Measurements from ENCODE around the gene TOR1B.

Gene TOR1B

DNA sequence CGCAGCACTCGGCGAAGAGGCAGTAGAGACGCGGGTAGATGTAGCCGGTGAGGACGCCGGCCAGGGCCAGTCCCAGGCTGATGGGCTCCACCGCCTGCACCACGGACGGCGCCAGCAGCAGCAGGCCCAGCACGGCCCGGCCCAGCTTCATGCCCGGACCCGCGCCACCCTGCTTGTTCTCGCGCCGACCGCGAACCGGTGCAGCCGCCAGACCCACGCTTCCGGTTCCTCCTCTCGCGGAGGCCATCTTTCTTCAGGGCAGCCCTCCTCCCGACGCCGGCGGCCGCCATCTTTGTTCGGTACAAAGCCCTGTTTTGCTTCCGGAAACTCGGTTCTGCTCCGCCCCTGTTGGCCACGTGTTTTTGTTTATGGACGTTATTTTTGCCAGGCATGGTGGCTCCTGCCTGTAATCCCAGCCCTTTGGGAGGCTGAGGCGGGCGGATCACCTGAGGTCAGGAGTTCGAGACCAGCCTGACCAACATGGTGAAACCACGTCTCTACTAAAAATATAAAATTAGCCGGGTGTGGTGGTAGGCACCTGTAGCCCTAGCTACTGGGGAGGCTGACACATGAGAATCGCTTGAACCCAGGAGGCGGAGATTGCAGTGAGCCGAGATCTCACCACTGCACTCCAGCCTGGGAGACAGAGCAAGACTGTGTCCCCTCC is 21.1 kb downstream of the TOR1B start, which contains the start of gene TOR1A (continued):
- TF ChIP-seq ZNF362 (tag by site-specific recombination; IDR thresholded peaks at IDR 0.05) (no peak), SP2 (tag by site-specific recombination; IDR thresholded peaks at IDR 0.05) (peak; percentile 90), ZNF404 (tag by site-specific recombination; IDR thresholded peaks at IDR 0.05) (no peak), ZNF133 (tag by site-specific recombination; IDR thresholded peaks at IDR 0.05) (no peak), ZNF529 (tag by site-specific recombination; IDR thresholded peaks at IDR 0.05; ENCODE audit: insufficient replicate concordance) (no peak), SALL2 (tag by site-specific recombination; IDR thresholded peaks at IDR 0.05; ENCODE audit: borderline replicate concordance) (no peak), ZXDB (tag by site-specific recombination; IDR thresholded peaks at IDR 0.05) (peak; percentile 91), PRDM2 (tag by site-specific recombination; IDR thresholded peaks at IDR 0.05; ENCODE audit: borderline replicate concordance) (no peak), HOXD13 (CRISPR knock-in tag; IDR thresholded peaks at IDR 0.05; ENCODE audit: borderline replicate concordance) (peak; percentile 89; the same call in 1 of the 2 replicates), ZNF112 (tag by site-specific recombination; IDR thresholded peaks at IDR 0.05) (no peak), ZNF146 (tag by site-specific recombination; IDR thresholded peaks at IDR 0.05) (no peak), ZNF155 (tag by site-specific recombination; IDR thresholded peaks at IDR 0.05) (no peak), KLF10 (tag by site-specific recombination; IDR thresholded peaks at IDR 0.05) (0 out of 2 replicates have a peak, but pooled peaks have one; percentile 18), KLF17 (tag by site-specific recombination; IDR thresholded peaks at IDR 0.05) (peak; percentile 92), ZNF600 (tag by site-specific recombination; IDR thresholded peaks at IDR 0.05) (peak; percentile 29; the same call in 1 of the 2 replicates), BCL11B (tag by site-specific recombination; IDR thresholded peaks at IDR 0.05; ENCODE audit: low read depth) (no peak), ZNF777 (tag by site-specific recombination; IDR thresholded peaks at IDR 0.05; ENCODE audit: borderline replicate concordance) (no peak), ZNF544 (tag by site-specific recombination; IDR thresholded peaks at IDR 0.05) (no peak), ZNF76 (tag by site-specific recombination; IDR thresholded peaks at IDR 0.05; ENCODE audit: borderline replicate concordance, low read depth) (peak; percentile 90), ZNF423 (tag by site-specific recombination; IDR thresholded peaks at IDR 0.05) (no peak), ZSCAN23 (tag by site-specific recombination; IDR thresholded peaks at IDR 0.05) (no peak; the same call in 1 of the 2 replicates), ZNF626 (tag by site-specific recombination; IDR thresholded peaks at IDR 0.05) (no peak), ZNF174 (tag by site-specific recombination; IDR thresholded peaks at IDR 0.05) (no peak), TCF7L2 (IDR thresholded peaks at IDR 0.05; ENCODE audit: borderline replicate concordance, low read depth, low read length) (no peak), HIC1 (tag by site-specific recombination; IDR thresholded peaks at IDR 0.05) (peak; percentile 76), PRDM1 (tag by site-specific recombination; IDR thresholded peaks at IDR 0.05) (no peak)
- TF ChIP-seq, protein P1, sequence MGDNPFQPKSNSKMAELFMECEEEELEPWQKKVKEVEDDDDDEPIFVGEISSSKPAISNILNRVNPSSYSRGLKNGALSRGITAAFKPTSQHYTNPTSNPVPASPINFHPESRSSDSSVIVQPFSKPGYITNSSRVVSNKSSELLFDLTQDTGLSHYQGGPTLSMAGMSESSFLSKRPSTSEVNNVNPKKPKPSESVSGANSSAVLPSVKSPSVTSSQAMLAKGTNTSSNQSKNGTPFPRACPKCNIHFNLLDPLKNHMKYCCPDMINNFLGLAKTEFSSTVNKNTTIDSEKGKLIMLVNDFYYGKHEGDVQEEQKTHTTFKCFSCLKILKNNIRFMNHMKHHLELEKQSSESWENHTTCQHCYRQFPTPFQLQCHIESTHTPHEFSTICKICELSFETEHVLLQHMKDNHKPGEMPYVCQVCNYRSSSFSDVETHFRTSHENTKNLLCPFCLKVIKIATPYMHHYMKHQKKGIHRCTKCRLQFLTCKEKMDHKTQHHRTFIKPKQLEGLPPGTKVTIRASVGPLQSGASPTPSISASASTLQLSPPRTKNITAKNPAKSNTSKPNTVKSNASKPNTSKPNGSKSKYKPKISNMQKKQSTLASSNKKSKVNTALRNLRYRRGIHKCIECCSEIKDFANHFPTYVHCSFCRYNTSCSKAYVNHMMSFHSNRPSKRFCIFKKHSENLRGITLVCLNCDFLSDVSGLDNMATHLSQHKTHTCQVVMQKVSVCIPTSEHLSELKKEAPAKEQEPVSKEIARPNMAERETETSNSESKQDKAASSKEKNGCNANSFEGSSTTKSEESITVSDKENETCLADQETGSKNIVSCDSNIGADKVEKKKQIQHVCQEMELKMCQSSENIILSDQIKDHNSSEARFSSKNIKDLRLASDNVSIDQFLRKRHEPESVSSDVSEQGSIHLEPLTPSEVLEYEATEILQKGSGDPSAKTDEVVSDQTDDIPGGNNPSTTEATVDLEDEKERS (tag by site-specific recombination; IDR thresholded peaks at IDR 0.05), result no peak
